ENCODE results near the gene C21orf91.

C21orf91 gene

GRCh38 chr21:17796503-17796902, 22.7 kb downstream of the C21orf91 start:
- DNase-seq, result no peak

GRCh38 chr21:17796037-17796403, 23.1 kb downstream of the C21orf91 start:
- no peak for DNase-seq

- DNase-seq, result no peak
Observed at GRCh38 chr21:17795146-17796036, 23.8 kb downstream of the C21orf91 start.

GRCh38 chr21:17794518-17795145, 24.5 kb downstream of the C21orf91 start:
- no peak for DNase-seq

GRCh38 chr21:17793246-17794123, 25.7 kb downstream of the C21orf91 start:
- no peak for DNase-seq

- DNase-seq, result no peak
Observed at GRCh38 chr21:17789656-17790055, 29.5 kb downstream of the C21orf91 start.

GRCh38 chr21:17789069-17789468, 30.1 kb downstream of the C21orf91 start:
- DNase-seq, result no peak

GRCh38 chr21:17786851-17787181, 32.3 kb downstream of the C21orf91 start:
- no peak for DNase-seq

GRCh38 chr21:17786071-17786850, 32.9 kb downstream of the C21orf91 start:
- DNase-seq, result no peak

- no peak for DNase-seq
Observed at GRCh38 chr21:17785403-17785788, 33.8 kb downstream of the C21orf91 start.

GRCh38 chr21:17784604-17785402, 34.4 kb downstream of the C21orf91 start:
- no peak for DNase-seq

- no peak for DNase-seq
Observed at GRCh38 chr21:17784180-17784598, 35.0 kb downstream of the C21orf91 start.

- DNase-seq, result no peak
Observed at GRCh38 chr21:17783481-17784179, 35.5 kb downstream of the C21orf91 start.

GRCh38 chr21:17783003-17783402, 36.2 kb downstream of the C21orf91 start:
- no peak for DNase-seq

- no peak for DNase-seq
Observed at GRCh38 chr21:17782051-17782450, 37.1 kb downstream of the C21orf91 start.

- no peak for DNase-seq
Observed at GRCh38 chr21:17781524-17781923, 37.6 kb downstream of the C21orf91 start.

- no peak for DNase-seq
Observed at GRCh38 chr21:17780539-17780938, 38.6 kb downstream of the C21orf91 start.

GRCh38 chr21:17779980-17780379, 39.2 kb downstream of the C21orf91 start:
- DNase-seq, result no peak

- no peak for DNase-seq
Observed at GRCh38 chr21:17779496-17779895, 39.7 kb downstream of the C21orf91 start.

GRCh38 chr21:17777072-17777765, 41.9 kb downstream of the C21orf91 start:
- no peak for DNase-seq
